ENCODE data around the gene DUSP3. TPM values are rescaled to one million over a fixed set of nuclear protein-coding genes. Genes with fewer than 3 reads are reported as not detected.

DUSP3 gene
- total and polyA plus RNA-seq, 2 of the 13 experiments (the other 11 are each of a cell fraction or from before 2014, with no cell fraction given) = 60.0 to 71.5 TPM

DNA sequence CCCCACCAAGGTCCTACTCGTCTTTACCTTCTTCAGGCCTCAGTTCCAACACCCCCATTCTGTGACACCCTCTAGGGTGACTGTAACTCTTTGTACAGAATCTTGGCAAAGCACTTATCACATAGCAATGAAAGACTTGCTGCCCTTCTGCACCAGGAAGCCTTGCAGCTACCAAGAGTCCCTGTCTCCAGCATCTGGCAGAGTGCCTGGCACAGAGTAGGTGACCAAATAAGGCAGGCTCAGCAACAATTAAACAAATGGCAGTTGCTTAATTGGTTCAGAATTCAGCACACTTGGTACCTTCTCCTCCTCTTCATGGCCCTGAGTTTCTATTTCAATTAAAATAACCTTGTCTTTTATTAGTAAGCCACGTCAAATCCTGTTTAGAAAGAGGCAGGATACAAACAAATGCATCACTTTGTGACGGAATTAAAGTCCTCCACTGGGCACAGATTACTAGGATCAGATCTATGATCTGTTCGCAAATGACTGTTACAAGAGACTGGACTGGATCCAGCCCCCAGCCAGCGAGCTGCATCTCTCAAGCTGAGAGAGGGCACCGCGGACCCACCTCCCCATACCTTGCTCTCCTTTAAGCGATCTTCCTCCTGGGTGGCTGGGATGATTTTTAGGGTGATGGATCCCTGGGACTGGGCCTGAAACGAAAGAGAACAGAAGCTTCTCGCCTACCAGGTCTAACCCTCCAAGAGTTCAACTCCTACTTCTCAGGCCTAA, 44.7 kb upstream of the DUSP3 start (continued):
- TF ChIP-seq ZFP36L1 (CRISPR knock-in tag; IDR thresholded peaks at IDR 0.05) (no peak), MTA3 (CRISPR knock-in tag; IDR thresholded peaks at IDR 0.05) (no peak), TP53 (CRISPR knock-in tag; conservative IDR thresholded peaks at IDR 0.05) (no peak), DRAP1 (CRISPR knock-in tag; IDR thresholded peaks at IDR 0.05) (no peak)

GRCh38 chr17:43822570-43823190, 43.9 kb upstream of the DUSP3 start:
- Histone ChIP-seq H2AFZ (ENCODE audit: low read length) (no peak overlapping the region), H3K4me3 (replicated peaks in 1 of 3; ENCODE audit: insufficient read depth in 1 of 3, low read depth in 2 of 3, low read length in 3 of 3) (no peak overlapping the region), H3K9me3 (ENCODE audit: low read length) (no peaks in the 10 kb centered on the region), H3K4me1 (ENCODE audit: insufficient read depth, low read length) (no peaks in the 10 kb centered on the region), H3K9ac (ENCODE audit: insufficient read depth, low read depth, low read length) (no peak overlapping the region), H3K27me3 (ENCODE audit: control insufficient read depth in 1 of 2, insufficient read depth in 2 of 2, low read length in 2 of 2) (no peaks in the 10 kb centered on the region), H3K36me3 (replicated peaks in 1 of 2; ENCODE audit: control insufficient read depth in 1 of 2, insufficient read depth in 2 of 2, low read length in 2 of 2) (no peaks in the 10 kb centered on the region; a peak in 1 of 5 replicates), H3K79me2 (ENCODE audit: insufficient read depth, low read length) (no peaks in the 10 kb centered on the region), H3K4me2 (ENCODE audit: low read depth, low read length) (no peak overlapping the region), H3K27ac (ENCODE audit: extremely low read length, insufficient read depth, low read length) (no peak overlapping the region), H4K20me1 (ENCODE audit: insufficient read depth, low read length) (no peaks in the 10 kb centered on the region)
- WGBS (ENCODE audit: low lambda C conversion rate) = 69% methylated on average over 4 of the region's 5 CpGs
- no TSS peak for BruUV-seq (replicated peaks)
- no peak for FAIRE-seq
- ATAC-seq = peak; percentile 37; the same call in 2 of the 3 replicates
- intact Hi-C loops (cut with micrococcal nuclease; ENCODE audit: unreplicated experiment) (no loop called here), in situ Hi-C loops (cut with HindIII; ENCODE audit: extremely low pct_ligation_motif_present, low pct_unique_long_range_greater_than_20kb) (no loop called here)
- ChIA-PET CTCF (ENCODE audit: low intra/inter-chr PET ratio, low total read pairs) (no interaction called here), POLR2A (no interaction called here)
- TF ChIP-seq ZNF772 (CRISPR knock-in tag; IDR thresholded peaks at IDR 0.05) = no peak
- TF ChIP-seq ZNF737 (CRISPR knock-in tag; IDR thresholded peaks at IDR 0.05; ENCODE audit: borderline replicate concordance) = no peak
- TF ChIP-seq MAFK (conservative IDR thresholded peaks at IDR 0.05 in 1 of 2, IDR thresholded peaks at IDR 0.05 in 1 of 2; ENCODE audit: low read length in 2 of 2) = no peak
- no peak for TF ChIP-seq CREM (IDR thresholded peaks at IDR 0.05)
- TF ChIP-seq CREM (CRISPR knock-in tag; IDR thresholded peaks at IDR 0.05) = no peak
- no peak for TF ChIP-seq CHD4 (IDR thresholded peaks at IDR 0.05; ENCODE audit: borderline replicate concordance, low read length)
- TF ChIP-seq ZSCAN5A (CRISPR knock-in tag; IDR thresholded peaks at IDR 0.05; ENCODE audit: borderline replicate concordance) = no peak
- TF ChIP-seq, protein P1, sequence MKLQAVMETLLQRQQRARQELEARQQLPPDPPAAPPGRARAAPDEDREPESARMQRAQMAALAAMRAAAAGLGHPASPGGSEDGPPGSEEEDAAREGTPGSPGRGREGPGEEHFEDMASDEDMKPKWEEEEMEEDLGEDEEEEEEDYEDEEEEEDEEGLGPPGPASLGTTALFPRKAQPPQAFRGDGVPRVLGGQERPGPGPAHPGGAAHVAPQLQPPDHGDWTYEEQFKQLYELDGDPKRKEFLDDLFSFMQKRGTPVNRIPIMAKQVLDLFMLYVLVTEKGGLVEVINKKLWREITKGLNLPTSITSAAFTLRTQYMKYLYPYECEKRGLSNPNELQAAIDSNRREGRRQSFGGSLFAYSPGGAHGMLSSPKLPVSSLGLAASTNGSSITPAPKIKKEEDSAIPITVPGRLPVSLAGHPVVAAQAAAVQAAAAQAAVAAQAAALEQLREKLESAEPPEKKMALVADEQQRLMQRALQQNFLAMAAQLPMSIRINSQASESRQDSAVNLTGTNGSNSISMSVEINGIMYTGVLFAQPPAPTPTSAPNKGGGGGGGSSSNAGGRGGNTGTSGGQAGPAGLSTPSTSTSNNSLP (IDR thresholded peaks at IDR 0.05; ENCODE audit: low read depth, low read length) = no peak
- no peak for TF ChIP-seq PAF1 (CRISPR knock-in tag; IDR thresholded peaks at IDR 0.05)
- no peak for TF ChIP-seq ZNF512B (CRISPR knock-in tag; IDR thresholded peaks at IDR 0.05; ENCODE audit: borderline replicate concordance)
- TF ChIP-seq ZBTB7A (CRISPR knock-in tag; IDR thresholded peaks at IDR 0.05) = no peak
- DNase-seq (ENCODE audit: low spot score) = no peak
